ENCODE results near the gene FTCDNL1. TPM values are rescaled to one million over a fixed set of nuclear protein-coding genes. Genes with fewer than 3 reads are reported as not detected.

Gene FTCDNL1
- total RNA-seq, 1 experiment from 2014 or later = 2.0 TPM

DNA sequence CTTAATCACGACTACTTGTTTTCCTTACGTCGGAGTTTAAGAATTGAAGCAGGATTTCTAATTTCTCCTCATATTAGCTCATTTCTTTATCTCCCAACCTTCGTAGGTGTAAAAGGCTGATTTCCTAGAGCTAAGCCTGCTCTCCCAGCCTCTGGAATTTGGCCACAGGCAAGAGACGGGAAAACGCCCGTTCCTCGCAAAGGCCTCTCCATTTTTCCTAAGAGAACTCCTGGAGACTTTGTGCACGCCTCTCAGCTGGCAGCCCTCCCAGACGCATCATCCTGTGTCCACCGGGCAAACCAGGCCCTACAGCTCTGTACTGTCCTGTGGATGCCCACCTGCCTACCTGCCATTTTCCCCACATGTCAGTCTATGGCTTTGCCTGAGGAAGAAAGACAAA is 106.3 kb downstream of the FTCDNL1 start:
- H3K79me2 ChIP-seq (ENCODE audit: insufficient read depth, low read length) = no peaks in the 10 kb centered on the region
- H3T11ph ChIP-seq (ENCODE audit: low read length) = no peak overlapping the region
- Mint-ChIP-seq H3K4me3 (no peak overlapping the region), H3K9me3 (no peaks in the 10 kb centered on the region), H3K27me3 (ENCODE audit: low read depth) (no peaks in the 10 kb centered on the region; the same call in 1 of the 2 replicates), H3K27ac (peak overlapping the region in 1 of 3 experiments; percentile 79; a peak in 2 of 7 replicates), H3K36me3 (ENCODE audit: insufficient read depth in 1 of 3, low read depth in 3 of 3) (no peaks in the 10 kb centered on the region), H3K4me1 (peaks cover 51 to 52% of the 10 kb centered on the region in 2 experiments)
- H3K27me3 ChIP-seq (ENCODE audit: insufficient read depth, low read length) = no peaks in the 10 kb centered on the region
- no peaks in the 10 kb centered on the region for H3K79me1 ChIP-seq (ENCODE audit: insufficient read depth, low read depth, low read length, poor library complexity, severe bottlenecking)
- H4K5ac ChIP-seq (ENCODE audit: insufficient read length, low read depth, low read length) = no peak overlapping the region
- H2BK15ac ChIP-seq (ENCODE audit: low read depth, low read length) = no peak overlapping the region
- H4K20me1 ChIP-seq (ENCODE audit: control insufficient read depth, insufficient read depth, insufficient read length) = no peaks in the 10 kb centered on the region
- H3K27ac ChIP-seq (ENCODE audit: insufficient read length, low read depth, low read length) = no peak overlapping the region
- no CpG with 5 or more reads among the region's 11 CpGs for WGBS (ENCODE audit: extremely low coverage, insufficient read length, low lambda C conversion rate)
- TF ChIP-seq, protein P1, sequence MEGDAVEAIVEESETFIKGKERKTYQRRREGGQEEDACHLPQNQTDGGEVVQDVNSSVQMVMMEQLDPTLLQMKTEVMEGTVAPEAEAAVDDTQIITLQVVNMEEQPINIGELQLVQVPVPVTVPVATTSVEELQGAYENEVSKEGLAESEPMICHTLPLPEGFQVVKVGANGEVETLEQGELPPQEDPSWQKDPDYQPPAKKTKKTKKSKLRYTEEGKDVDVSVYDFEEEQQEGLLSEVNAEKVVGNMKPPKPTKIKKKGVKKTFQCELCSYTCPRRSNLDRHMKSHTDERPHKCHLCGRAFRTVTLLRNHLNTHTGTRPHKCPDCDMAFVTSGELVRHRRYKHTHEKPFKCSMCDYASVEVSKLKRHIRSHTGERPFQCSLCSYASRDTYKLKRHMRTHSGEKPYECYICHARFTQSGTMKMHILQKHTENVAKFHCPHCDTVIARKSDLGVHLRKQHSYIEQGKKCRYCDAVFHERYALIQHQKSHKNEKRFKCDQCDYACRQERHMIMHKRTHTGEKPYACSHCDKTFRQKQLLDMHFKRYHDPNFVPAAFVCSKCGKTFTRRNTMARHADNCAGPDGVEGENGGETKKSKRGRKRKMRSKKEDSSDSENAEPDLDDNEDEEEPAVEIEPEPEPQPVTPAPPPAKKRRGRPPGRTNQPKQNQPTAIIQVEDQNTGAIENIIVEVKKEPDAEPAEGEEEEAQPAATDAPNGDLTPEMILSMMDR (conservative IDR thresholded peaks at IDR 0.05) = no peak
- H3K18ac ChIP-seq (ENCODE audit: insufficient read length, low read depth, low read length) = no peak overlapping the region
- peaks cover 3% of the 10 kb centered on the region; the same call in 1 of the 2 replicates for H3K4me1 ChIP-seq (ENCODE audit: insufficient read depth, low read length)
- H2AK5ac ChIP-seq (ENCODE audit: insufficient read length, low read length) = no peak overlapping the region
- no peak overlapping the region for H3K9ac ChIP-seq (ENCODE audit: extremely low read depth, insufficient read length, low read length)
- no peak overlapping the region for H3K14ac ChIP-seq (ENCODE audit: insufficient read depth, low read length)
- no peak overlapping the region for H2BK12ac ChIP-seq (ENCODE audit: insufficient read length, low read depth, low read length)
- H3K4me2 ChIP-seq (ENCODE audit: insufficient read depth, insufficient read length, low read length) = no peak overlapping the region
- no peaks in the 10 kb centered on the region for H3K23me2 ChIP-seq (ENCODE audit: insufficient read length, low read depth, low read length, poor library complexity, severe bottlenecking)
- no peak overlapping the region for H2BK20ac ChIP-seq (ENCODE audit: low read depth, low read length, poor library complexity, severe bottlenecking)
- no peak overlapping the region for H3K23ac ChIP-seq (ENCODE audit: insufficient read length, low read depth, low read length)
- no peak overlapping the region for H2BK5ac ChIP-seq (ENCODE audit: insufficient read length, low read length)
- no peak overlapping the region for H3K4ac ChIP-seq (ENCODE audit: low read depth, low read length)
- no peaks in the 10 kb centered on the region for H3K9me3 ChIP-seq (ENCODE audit: control insufficient read depth, low read depth, low read length)
- H4K91ac ChIP-seq (ENCODE audit: insufficient read length, low read depth, low read length) = no peak overlapping the region
- H2AFZ ChIP-seq (ENCODE audit: low read length) = no peak overlapping the region
- no peak overlapping the region for H3K56ac ChIP-seq (ENCODE audit: insufficient read length, low read depth, low read length)
- no peak overlapping the region for H4K8ac ChIP-seq (replicated peaks; ENCODE audit: insufficient read length, low read depth, low read length)
- DNase-seq = no peak
- H2BK120ac ChIP-seq (ENCODE audit: low read depth, low read length, poor library complexity, severe bottlenecking) = no peak overlapping the region

All from H9 (cell line).